ENCODE data around the gene FAM174B.

The FAM174B gene

DNA sequence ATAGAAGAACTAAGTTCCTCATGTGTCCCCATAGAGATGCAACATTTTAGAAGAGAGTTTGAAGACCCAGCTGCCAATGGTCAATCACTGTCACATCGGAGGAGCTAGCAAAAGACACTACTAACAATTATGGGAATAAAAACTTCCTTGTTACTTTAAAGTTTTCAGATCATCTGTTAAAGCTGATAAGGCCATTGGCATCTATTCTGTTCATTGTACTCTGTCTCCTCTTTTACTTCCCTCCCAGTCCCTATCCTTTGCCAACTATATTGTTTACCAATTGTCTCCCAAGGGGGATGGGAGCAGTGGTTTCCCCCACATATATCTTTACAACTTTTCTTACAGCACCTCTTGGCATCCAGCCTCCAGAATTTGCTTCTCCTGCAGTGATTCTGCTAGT lies 81.0 kb downstream of the FAM174B start:
- DNase-seq (ENCODE audit: low read depth in 2 of 3, low spot score in 1 of 3), result no peak

DNA sequence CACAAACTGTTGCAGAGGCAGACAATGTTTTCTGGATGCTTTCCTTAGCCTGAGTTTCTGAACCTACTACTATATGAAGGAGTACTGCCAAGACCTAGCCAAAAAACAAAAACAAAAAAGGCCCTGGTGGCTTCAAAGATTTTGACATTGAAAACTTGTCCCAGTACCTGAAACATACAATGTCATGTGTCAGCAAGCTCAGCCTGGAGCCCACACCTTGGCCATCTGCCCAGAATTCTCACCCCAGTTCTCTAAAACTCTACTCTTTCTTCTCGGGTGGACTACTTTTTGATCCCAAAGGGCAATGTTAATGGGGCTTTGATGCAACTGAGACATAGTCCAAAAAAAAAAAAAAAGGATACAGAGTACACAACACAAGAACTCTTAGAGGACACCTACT lies 81.4 kb downstream of the FAM174B start:
- DNase-seq (ENCODE audit: low read depth in 2 of 3, low spot score in 1 of 3), result no peak

DNA sequence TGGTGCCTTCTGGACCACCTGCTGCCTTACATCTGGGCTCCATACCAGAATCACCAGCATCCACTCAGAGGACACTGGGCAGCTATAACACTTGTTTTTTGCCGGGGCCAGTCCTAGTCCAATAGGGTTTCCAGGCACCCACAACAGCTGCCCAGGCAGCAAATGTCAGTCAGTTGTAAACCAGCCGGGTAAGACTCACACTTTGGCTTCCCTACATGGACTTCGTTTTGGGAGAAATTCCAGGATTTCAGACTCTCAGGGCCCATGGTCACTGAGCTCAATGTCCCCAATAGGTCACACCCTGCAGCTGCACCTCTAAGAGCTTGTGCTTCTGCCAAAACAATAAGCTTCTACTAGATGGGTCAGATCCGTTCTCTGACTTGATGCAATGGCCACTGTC lies 83.8 kb downstream of the FAM174B start:
- DNase-seq (ENCODE audit: low read depth in 2 of 3, low spot score in 1 of 3), result no peak

DNA sequence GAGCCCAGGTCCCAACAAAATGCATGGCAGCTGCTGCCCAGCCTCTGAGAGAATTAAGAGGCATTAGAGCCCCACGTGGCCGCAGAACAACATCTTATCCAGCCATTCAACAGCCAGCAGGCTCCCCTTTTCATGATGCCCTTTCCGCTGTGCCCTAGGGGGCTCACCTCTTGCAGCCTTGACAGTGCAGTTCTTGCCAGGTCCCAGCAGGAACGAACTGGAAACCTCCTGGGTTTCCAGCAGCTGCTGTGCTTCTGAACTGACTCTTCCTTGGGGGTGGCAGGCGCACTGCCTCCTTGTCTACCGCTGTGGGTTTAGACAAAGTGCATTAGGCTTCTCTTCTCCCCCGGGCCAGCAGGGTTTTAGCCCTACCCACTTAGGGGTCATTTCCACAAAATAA lies 85.2 kb downstream of the FAM174B start:
- DNase-seq (ENCODE audit: low read depth in 2 of 3, low spot score in 1 of 3), result no peak

DNA sequence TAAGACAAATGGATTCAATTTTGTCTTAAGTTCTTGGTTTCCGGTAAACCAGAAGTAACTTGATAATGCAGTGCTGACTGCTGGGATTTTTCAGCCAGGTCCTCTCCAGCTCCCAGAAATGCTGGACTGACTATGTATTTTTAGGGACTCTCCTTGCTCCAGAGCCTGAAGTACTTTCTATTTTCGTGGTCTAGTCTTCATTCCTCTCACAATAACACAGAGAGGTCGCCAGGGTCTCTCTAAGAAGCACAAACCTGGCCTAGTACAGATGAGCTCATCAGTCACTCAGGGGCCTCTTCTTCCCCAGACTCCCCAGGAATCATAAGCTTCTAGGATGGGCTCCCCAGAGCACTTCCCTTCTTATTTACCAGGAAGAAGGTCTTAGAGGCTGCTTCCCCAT lies 85.8 kb downstream of the FAM174B start:
- no peak for DNase-seq (ENCODE audit: low read depth in 2 of 3, low spot score in 1 of 3)
